ENCODE results near the gene PFDN4.

GRCh38 chr20:54165803-54166202 lies 42.1 kb upstream of the PFDN4 start:
- TF ChIP-seq PATZ1 (CRISPR knock-in tag; IDR thresholded peaks at IDR 0.05; ENCODE audit: borderline replicate concordance) = no peak
- no peak for TF ChIP-seq ESRRG (CRISPR knock-in tag; IDR thresholded peaks at IDR 0.05)

Measured in SK-N-SH treated with all-trans-retinoic acid at 6 μM for 48 hours (cell line).